ENCODE data around the gene SIRT7. TPM values are rescaled to one million over a fixed set of nuclear protein-coding genes. Genes with fewer than 3 reads are reported as not detected.

Gene SIRT7
- total RNA-seq, 1 experiment from 2014 or later, result 19.6 TPM

DNA sequence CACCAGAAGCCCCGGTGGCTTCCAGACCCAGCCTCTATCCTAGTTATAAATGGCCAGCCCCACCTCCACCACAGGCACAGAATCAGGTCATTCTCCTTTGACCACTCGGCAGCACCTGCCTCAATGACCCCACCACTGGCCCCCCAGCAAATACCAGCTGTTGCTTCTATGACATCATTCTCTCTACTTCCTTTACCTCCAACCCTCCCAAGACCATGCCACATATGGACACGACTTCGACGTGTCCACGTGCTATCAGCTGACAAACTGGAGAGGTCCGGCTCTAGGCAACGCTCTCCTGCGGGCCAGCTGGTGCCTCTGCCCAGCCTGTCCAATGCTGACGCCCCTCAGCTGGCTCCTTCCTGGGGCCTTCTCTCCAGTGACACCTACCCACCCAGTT, 32.5 kb downstream of the SIRT7 start:
- peaks cover 43% of the 10 kb centered on the region for H3K79me2 ChIP-seq (ENCODE audit: low read length)
- peaks cover 29% of the 10 kb centered on the region for H4K20me1 ChIP-seq (ENCODE audit: insufficient read depth, low read depth, low read length)
- no peaks in the 10 kb centered on the region for H3K9me3 ChIP-seq (ENCODE audit: low read length)
- no peak overlapping the region for H2AFZ ChIP-seq (ENCODE audit: low read length)
- no peak overlapping the region for H3K4me2 ChIP-seq (ENCODE audit: low read depth, low read length, poor library complexity, severe bottlenecking)
- no peaks in the 10 kb centered on the region for H3K9me2 ChIP-seq (replicated peaks; ENCODE audit: insufficient read depth, low read length)
- peaks cover 65% of the 10 kb centered on the region for H3K36me3 ChIP-seq (ENCODE audit: insufficient read depth, low read length)
- no peak for DNase-seq
- H3K4me3 ChIP-seq (ENCODE audit: low read length), result no peak overlapping the region
- H3K9ac ChIP-seq (ENCODE audit: low read length), result no peak overlapping the region
- peaks cover 10% of the 10 kb centered on the region for H3K4me1 ChIP-seq (ENCODE audit: low read length)
- no peaks in the 10 kb centered on the region for H3K27me3 ChIP-seq (ENCODE audit: low read length)
- H3K27ac ChIP-seq (ENCODE audit: low read length), result no peak overlapping the region

DNA sequence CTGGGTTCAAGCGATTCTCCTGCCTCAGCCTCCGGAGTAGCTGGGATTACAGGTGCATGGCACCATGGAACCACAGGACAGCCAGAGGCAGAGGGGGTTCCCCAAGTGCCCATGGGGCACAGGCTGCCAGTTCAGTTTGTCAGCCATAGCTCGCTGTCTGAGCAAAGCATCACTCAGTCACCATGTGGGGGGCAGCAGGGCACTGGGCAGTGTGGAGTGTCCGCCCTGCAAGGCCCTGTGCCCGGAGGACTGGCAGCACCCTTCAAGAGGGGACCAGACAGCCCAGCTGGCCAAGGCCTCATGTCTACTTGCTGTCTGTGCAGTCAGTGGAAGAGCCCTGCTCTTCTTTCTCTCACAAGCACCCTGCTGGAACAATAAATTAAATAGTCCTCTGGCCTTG, 33.0 kb downstream of the SIRT7 start:
- Histone ChIP-seq H3K4me3 (ENCODE audit: low read length) (no peak overlapping the region), H3K27ac (ENCODE audit: low read length) (no peak overlapping the region), H4K20me1 (ENCODE audit: insufficient read depth, low read depth, low read length) (peaks cover 25% of the 10 kb centered on the region), H3K27me3 (ENCODE audit: low read length) (no peaks in the 10 kb centered on the region), H3K4me1 (ENCODE audit: low read length) (peaks cover 5% of the 10 kb centered on the region), H3K36me3 (ENCODE audit: insufficient read depth, low read length) (peaks cover 61% of the 10 kb centered on the region), H3K4me2 (ENCODE audit: low read depth, low read length, poor library complexity, severe bottlenecking) (no peak overlapping the region), H2AFZ (ENCODE audit: low read length) (no peak overlapping the region), H3K79me2 (ENCODE audit: low read length) (peaks cover 38% of the 10 kb centered on the region), H3K9me2 (replicated peaks; ENCODE audit: insufficient read depth, low read length) (no peaks in the 10 kb centered on the region), H3K9ac (ENCODE audit: low read length) (no peak overlapping the region), H3K9me3 (ENCODE audit: low read length) (no peaks in the 10 kb centered on the region)
- DNase-seq, result no peak

DNA sequence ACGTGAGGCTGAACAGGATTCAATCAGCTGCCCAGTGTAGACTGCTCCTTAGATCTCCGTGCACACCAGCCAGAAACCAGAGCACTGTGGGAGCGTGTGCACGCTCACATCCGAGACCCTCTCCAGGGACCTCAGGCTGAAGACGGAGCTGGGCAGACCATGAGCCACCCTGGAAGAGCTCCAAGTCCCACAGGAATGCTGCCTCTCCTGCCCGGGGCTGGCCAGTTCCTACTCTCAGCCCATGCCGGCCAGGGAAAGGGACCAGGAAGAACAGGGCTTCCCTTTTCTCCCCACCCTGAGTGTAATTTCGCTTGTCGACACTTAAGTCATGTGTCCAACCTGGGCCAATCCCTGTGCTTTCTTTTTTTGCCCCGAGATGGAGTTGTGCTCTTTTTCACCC, 33.5 kb downstream of the SIRT7 start:
- H3K79me2 ChIP-seq (ENCODE audit: low read length), result peaks cover 34% of the 10 kb centered on the region
- DNase-seq, result no peak
- peaks cover 20% of the 10 kb centered on the region for H4K20me1 ChIP-seq (ENCODE audit: insufficient read depth, low read depth, low read length)
- H3K4me3 ChIP-seq (ENCODE audit: low read length), result no peak overlapping the region
- peaks cover 57% of the 10 kb centered on the region for H3K36me3 ChIP-seq (ENCODE audit: insufficient read depth, low read length)
- H3K4me2 ChIP-seq (ENCODE audit: low read depth, low read length, poor library complexity, severe bottlenecking), result no peak overlapping the region
- no peaks in the 10 kb centered on the region for H3K9me3 ChIP-seq (ENCODE audit: low read length)
- H3K27me3 ChIP-seq (ENCODE audit: low read length), result no peaks in the 10 kb centered on the region
- H2AFZ ChIP-seq (ENCODE audit: low read length), result no peak overlapping the region
- H3K27ac ChIP-seq (ENCODE audit: low read length), result no peak overlapping the region
- H3K9ac ChIP-seq (ENCODE audit: low read length), result no peak overlapping the region
- H3K9me2 ChIP-seq (replicated peaks; ENCODE audit: insufficient read depth, low read length), result no peaks in the 10 kb centered on the region
- H3K4me1 ChIP-seq (ENCODE audit: low read length), result peaks cover under 1% of the 10 kb centered on the region

- no peaks in the 10 kb centered on the region for H3K27me3 ChIP-seq (ENCODE audit: low read length)
- H3K27ac ChIP-seq (ENCODE audit: low read length), result no peak overlapping the region
- H2AFZ ChIP-seq (ENCODE audit: low read length), result no peak overlapping the region
- H3K9ac ChIP-seq (ENCODE audit: low read length), result no peak overlapping the region
- no peaks in the 10 kb centered on the region for H3K9me3 ChIP-seq (ENCODE audit: low read length)
- H3K9me2 ChIP-seq (replicated peaks; ENCODE audit: insufficient read depth, low read length), result no peaks in the 10 kb centered on the region
- H3K79me2 ChIP-seq (ENCODE audit: low read length), result no peaks in the 10 kb centered on the region
- no peak overlapping the region for H3K4me3 ChIP-seq (ENCODE audit: low read length)
- no peaks in the 10 kb centered on the region for H4K20me1 ChIP-seq (ENCODE audit: insufficient read depth, low read depth, low read length)
- H3K4me1 ChIP-seq (ENCODE audit: low read length), result no peaks in the 10 kb centered on the region
- peaks cover 26% of the 10 kb centered on the region; the same call in 1 of the 2 replicates for H3K36me3 ChIP-seq (ENCODE audit: insufficient read depth, low read length)
- DNase-seq, result no peak
- H3K4me2 ChIP-seq (ENCODE audit: low read depth, low read length, poor library complexity, severe bottlenecking), result no peak overlapping the region
Measured at GRCh38 chr17:81879121-81879520, 38.9 kb downstream of the SIRT7 start.

DNA sequence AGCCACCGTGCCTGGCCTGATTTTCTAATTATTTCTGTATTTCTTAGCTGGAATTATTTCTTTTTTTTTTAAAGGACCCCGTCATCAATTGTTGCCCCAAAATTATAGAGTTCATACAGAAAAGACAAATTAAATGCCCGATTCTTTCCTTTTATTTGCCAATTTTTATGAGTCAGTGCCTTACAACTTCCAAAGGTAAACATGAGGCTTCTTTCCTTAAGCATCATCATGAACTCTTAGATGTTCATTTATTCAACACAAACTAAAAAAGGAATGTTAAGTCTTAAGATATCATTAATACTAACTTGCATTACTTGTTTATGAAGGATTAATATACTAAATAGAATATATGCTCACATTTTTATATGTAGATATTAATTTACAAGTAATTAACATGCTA, 39.7 kb downstream of the SIRT7 start:
- H3K4me2 ChIP-seq (ENCODE audit: low read depth, low read length, poor library complexity, severe bottlenecking), result no peak overlapping the region
- DNase-seq, result no peak
- peaks cover 23% of the 10 kb centered on the region; the same call in 1 of the 2 replicates for H3K36me3 ChIP-seq (ENCODE audit: insufficient read depth, low read length)
- no peak overlapping the region for H2AFZ ChIP-seq (ENCODE audit: low read length)
- no peaks in the 10 kb centered on the region for H3K9me3 ChIP-seq (ENCODE audit: low read length)
- H3K27ac ChIP-seq (ENCODE audit: low read length), result no peak overlapping the region
- no peaks in the 10 kb centered on the region for H3K9me2 ChIP-seq (replicated peaks; ENCODE audit: insufficient read depth, low read length)
- H3K9ac ChIP-seq (ENCODE audit: low read length), result no peak overlapping the region
- no peak overlapping the region for H3K4me3 ChIP-seq (ENCODE audit: low read length)
- no peaks in the 10 kb centered on the region for H4K20me1 ChIP-seq (ENCODE audit: insufficient read depth, low read depth, low read length)
- peaks cover 6% of the 10 kb centered on the region for H3K4me1 ChIP-seq (ENCODE audit: low read length)
- no peaks in the 10 kb centered on the region for H3K79me2 ChIP-seq (ENCODE audit: low read length)
- no peaks in the 10 kb centered on the region for H3K27me3 ChIP-seq (ENCODE audit: low read length)

GRCh38 chr17:81877569-81877968, 40.4 kb downstream of the SIRT7 start:
- Histone ChIP-seq H4K20me1 (ENCODE audit: insufficient read depth, low read depth, low read length) (no peaks in the 10 kb centered on the region), H3K4me2 (ENCODE audit: low read depth, low read length, poor library complexity, severe bottlenecking) (no peak overlapping the region), H3K36me3 (ENCODE audit: insufficient read depth, low read length) (peaks cover 22% of the 10 kb centered on the region; the same call in 1 of the 2 replicates), H3K27ac (ENCODE audit: low read length) (no peak overlapping the region), H2AFZ (ENCODE audit: low read length) (no peak overlapping the region), H3K4me1 (ENCODE audit: low read length) (peaks cover 14% of the 10 kb centered on the region), H3K4me3 (ENCODE audit: low read length) (no peak overlapping the region), H3K9me3 (ENCODE audit: low read length) (no peaks in the 10 kb centered on the region), H3K27me3 (ENCODE audit: low read length) (no peaks in the 10 kb centered on the region), H3K9ac (ENCODE audit: low read length) (no peak overlapping the region), H3K9me2 (replicated peaks; ENCODE audit: insufficient read depth, low read length) (no peaks in the 10 kb centered on the region), H3K79me2 (ENCODE audit: low read length) (peaks cover 4% of the 10 kb centered on the region)
- no peak for DNase-seq

DNA sequence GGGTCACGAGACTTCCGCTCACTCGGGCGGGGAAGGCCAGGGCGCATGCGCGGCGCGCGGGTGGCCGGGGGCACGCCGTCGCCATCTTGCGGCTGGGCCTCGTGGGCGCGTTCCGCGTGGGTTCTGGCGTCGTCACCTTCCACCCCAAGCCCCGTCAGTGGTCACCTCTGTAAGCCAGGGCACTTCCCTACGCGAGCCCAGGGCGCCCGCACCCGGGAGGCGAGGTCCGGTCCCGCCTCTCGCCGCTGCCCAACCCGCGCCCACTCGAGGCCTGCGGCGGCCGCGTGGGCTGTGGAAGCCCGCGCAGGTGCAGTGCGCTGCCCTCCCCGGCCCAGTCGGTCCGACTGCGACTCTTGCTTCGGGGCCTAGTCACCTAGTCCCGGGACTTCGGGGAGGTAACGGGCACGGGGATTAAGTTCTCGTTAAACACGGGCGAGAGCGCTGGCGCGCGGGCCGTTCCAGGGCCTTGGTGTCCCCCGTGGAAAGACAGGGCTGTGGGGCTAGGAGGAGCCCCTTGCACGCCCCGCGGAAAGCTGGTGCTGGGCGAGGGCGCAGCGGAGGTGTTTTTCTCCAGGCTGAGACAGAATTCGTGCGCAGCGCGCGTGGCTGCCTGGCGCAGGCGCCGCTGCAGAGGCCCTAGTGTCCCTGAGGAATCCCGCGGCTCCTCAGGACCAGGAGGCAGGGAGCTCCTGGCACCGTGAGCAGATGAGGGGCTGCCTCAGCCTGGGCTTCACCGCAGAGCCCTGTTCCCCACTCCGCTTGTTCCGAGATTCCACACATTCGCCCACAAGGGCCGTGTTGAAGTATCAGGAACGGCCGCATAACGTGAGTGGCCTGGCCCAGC, 46.4 kb downstream of the SIRT7 start:
- peaks cover 56% of the 10 kb centered on the region for H3K4me1 ChIP-seq (ENCODE audit: low read length)
- no peaks in the 10 kb centered on the region for H3K9me3 ChIP-seq (ENCODE audit: low read length)
- H2AFZ ChIP-seq (ENCODE audit: low read length), result peak overlapping the region; percentile 87; the same call in 1 of the 2 replicates
- H4K20me1 ChIP-seq (ENCODE audit: insufficient read depth, low read depth, low read length), result peaks cover 17% of the 10 kb centered on the region; the same call in 1 of the 2 replicates
- H3K9ac ChIP-seq (ENCODE audit: low read length), result peak overlapping the region; percentile 100
- peaks cover 26% of the 10 kb centered on the region for H3K79me2 ChIP-seq (ENCODE audit: low read length)
- DNase-seq, result peak; percentile 97
- no peaks in the 10 kb centered on the region for H3K27me3 ChIP-seq (ENCODE audit: low read length)
- H3K4me3 ChIP-seq (ENCODE audit: low read length), result peak overlapping the region; percentile 90
- peak overlapping the region; percentile 99 for H3K4me2 ChIP-seq (ENCODE audit: low read depth, low read length, poor library complexity, severe bottlenecking)
- no peaks in the 10 kb centered on the region for H3K9me2 ChIP-seq (replicated peaks; ENCODE audit: insufficient read depth, low read length)
- H3K36me3 ChIP-seq (ENCODE audit: insufficient read depth, low read length), result peaks cover 5% of the 10 kb centered on the region; the same call in 1 of the 2 replicates
- H3K27ac ChIP-seq (ENCODE audit: low read length), result peak overlapping the region; percentile 91

DNA sequence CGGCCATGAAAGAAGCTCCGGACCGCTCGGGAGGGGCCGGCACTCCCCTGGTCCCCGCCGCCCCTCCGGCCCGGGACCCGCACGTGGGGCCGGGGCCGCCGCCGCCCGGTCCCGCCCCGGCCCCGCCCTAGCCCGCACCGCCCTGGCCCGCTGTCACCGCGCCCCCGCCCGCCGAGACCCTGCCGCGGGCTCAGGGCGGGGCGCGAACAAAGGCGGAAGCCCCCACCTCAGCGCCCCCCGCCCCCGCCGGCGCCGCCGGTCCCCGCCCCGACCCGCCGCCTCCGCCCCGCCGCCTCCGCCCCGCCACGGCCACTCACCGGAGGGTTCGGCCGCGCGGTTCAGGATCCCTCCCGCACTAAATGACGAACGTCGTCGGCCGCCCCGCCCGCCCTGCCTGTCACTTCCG, 47.0 kb downstream of the SIRT7 start, which contains the start of gene ARHGDIA:
Gene ARHGDIA, minus strand, starts transcription at position 357 of the 406 bp plus-strand sequence. CDS start 1,407 bp downstream, outside the sequence.
- Histone ChIP-seq H3K4me3 (ENCODE audit: low read length) (peak within 1 kb of the TSS; percentile 100), H2AFZ (ENCODE audit: low read length) (peak within 1 kb of the TSS; percentile 87; the same call in 1 of the 2 replicates), H3K9ac (ENCODE audit: low read length) (peak within 1 kb of the TSS; percentile 100), H3K4me1 (ENCODE audit: low read length) (peaks cover 59% of the 10 kb centered on the region), H3K36me3 (ENCODE audit: insufficient read depth, low read length) (peaks cover 5% of the 10 kb centered on the region; the same call in 1 of the 2 replicates), H3K79me2 (ENCODE audit: low read length) (peaks cover 26% of the 10 kb centered on the region), H3K9me2 (replicated peaks; ENCODE audit: insufficient read depth, low read length) (no peaks in the 10 kb centered on the region), H4K20me1 (ENCODE audit: insufficient read depth, low read depth, low read length) (peaks cover 17% of the 10 kb centered on the region; the same call in 1 of the 2 replicates), H3K4me2 (ENCODE audit: low read depth, low read length, poor library complexity, severe bottlenecking) (peak within 1 kb of the TSS; percentile 99), H3K27ac (ENCODE audit: low read length) (peak within 1 kb of the TSS; percentile 92), H3K27me3 (ENCODE audit: low read length) (no peaks in the 10 kb centered on the region), H3K9me3 (ENCODE audit: low read length) (no peaks in the 10 kb centered on the region)
- DNase-seq, result no peak
